K562 (cell line): Measurements from ENCODE around the gene CRK. TPM values are rescaled to one million over a fixed set of nuclear protein-coding genes. Genes with fewer than 3 reads are reported as not detected.

Experiments used
- BCLAF1 ChIP-seq, 2 experiments: fragments of 450-650 bp in 1 of 2; IDR thresholded peaks; 2 replicates each; pipeline ENCODE4 v1.6.1; 2011 to 2017; ENCODE audit warnings: low read depth in 2 of 2, antibody characterized with exemption in 1 of 2, borderline replicate concordance in 1 of 2, low read length in 1 of 2, mild to moderate bottlenecking in 1 of 2, mixed read lengths in 1 of 2; ENCODE audit not compliant: control insufficient read depth in 1 of 2
- ETS2 ChIP-seq: IDR thresholded peaks from 2 replicates; pipeline ENCODE4 v1.6.1; 2016; ENCODE audit warnings: borderline replicate concordance, missing genetic modification characterization, mild to moderate bottlenecking, moderate library complexity, missing compliant biosample characterization; ENCODE audit not compliant: poor library complexity, severe bottlenecking
- ID3 ChIP-seq, 2 experiments: fragments of 250-450 bp in 1 of 2; fragments of 450-650 bp in 1 of 2; sonication (Bioruptor Pico) in 1 of 2; IDR thresholded peaks; 2 replicates each; pipeline versions ENCODE4 v1.6.1 to v1.8.0; 2016 to 2021; ENCODE audit warnings: mild to moderate bottlenecking in 2 of 2, moderate library complexity in 2 of 2, missing compliant biosample characterization in 1 of 2, missing genetic modification characterization in 1 of 2
- MAFG ChIP-seq: fragments of 450-650 bp; conservative IDR thresholded peaks from 2 replicates; pipeline ENCODE4 v1.6.1; 2016; ENCODE audit warnings: missing genetic modification characterization, missing compliant biosample characterization
- NR3C1 ChIP-seq: sonication (generic); formaldehyde crosslinking; IDR thresholded peaks from 2 replicates; pipeline ENCODE4 v1.8.1; 2022; ENCODE audit warnings: missing genetic modification reagents
- PRPF4 ChIP-seq: fragments of 200-400 bp; formaldehyde crosslinking; IDR thresholded peaks from one replicate; pipeline ENCODE4 v1.6.1; 2017; ENCODE audit warnings: low read length, low read depth, mild to moderate bottlenecking; ENCODE audit not compliant: insufficient read depth, poor library complexity, severe bottlenecking
- SMARCA4 ChIP-seq: fragments of 450-650 bp; IDR thresholded peaks from 2 replicates; pipeline ENCODE4 v1.6.1; 2016
- WHSC1 ChIP-seq: IDR thresholded peaks from one replicate; pipeline ENCODE4 v1.6.1; 2012; ENCODE audit warnings: low read length, control low read depth, inconsistent platforms
- ZC3H4 ChIP-seq: sonication (generic); formaldehyde crosslinking; IDR thresholded peaks from 2 replicates; pipeline ENCODE4 v1.9.0; 2021; ENCODE audit warnings: missing genetic modification reagents, borderline replicate concordance
- ZNF140 ChIP-seq: fragments of 250-450 bp; sonication (Bioruptor Pico); IDR thresholded peaks from 2 replicates; pipeline ENCODE4 v1.8.0; 2021; ENCODE audit warnings: moderate library complexity, mild to moderate bottlenecking, inconsistent platforms
- ZNF212 ChIP-seq: fragments of 450-650 bp; formaldehyde crosslinking; IDR thresholded peaks from 2 replicates; pipeline ENCODE4 v1.4.0; 2020; ENCODE audit warnings: mild to moderate bottlenecking
- ZNF274 ChIP-seq: IDR thresholded peaks from 2 replicates; pipeline ENCODE4 v1.6.1; 2011; ENCODE audit warnings: low read depth, mild to moderate bottlenecking, low read length, moderate library complexity, borderline replicate concordance
- ZNF57 ChIP-seq: fragments of 450-650 bp; formaldehyde crosslinking; IDR thresholded peaks from 2 replicates; pipeline ENCODE4 v1.4.0; 2020; ENCODE audit warnings: mild to moderate bottlenecking, moderate library complexity
- ZNF695 ChIP-seq: fragments of 450-650 bp; formaldehyde crosslinking; IDR thresholded peaks from 2 replicates; pipeline ENCODE4 v1.4.0; 2020; ENCODE audit warnings: mild to moderate bottlenecking, moderate library complexity
- ZNF696 ChIP-seq: fragments of 250-450 bp; sonication (Bioruptor Pico); conservative IDR thresholded peaks from 2 replicates; pipeline ENCODE4 v1.4.0; 2020; ENCODE audit warnings: mild to moderate bottlenecking, moderate library complexity
- polyA plus RNA-seq, 8 experiments: library from polyadenylated mRNA; depleted of rRNA in 4 of 8; stranded (reverse) in 5 of 8; unstranded in 3 of 8; fragments of >200 nt; fragmentation: Nextera tagmentation in 2 of 8; fragmentation: Illumina TruSeq in 1 of 8; extraction: Ambion mirVana in 2 of 8; extraction: Trizol in 1 of 8; gene quantifications; 2 replicates each; pipeline versions ENCODE4 v1.2.1 to v1.2.3, GENCODE V29; 2011 to 2014; ENCODE audit warnings: inconsistent platforms in 1 of 8, missing spikeins in 1 of 8
- total RNA-seq, 7 experiments: library from RNA; depleted of rRNA in 6 of 7; stranded (reverse); fragments of >200 nt in 6 of 7; fragmentation: Illumina TruSeq in 2 of 7; extraction: Trizol in 2 of 7; gene quantifications; 2 replicates each; pipeline versions ENCODE4 v1.2.1 to v1.2.3, GENCODE V29; 2011 to 2021; ENCODE audit warnings: low replicate concordance in 1 of 7
- TF ChIP-seq, protein P1 (sequence below): fragments of 450-650 bp; IDR thresholded peaks from 2 replicates; pipeline ENCODE4 v1.6.1; 2018; ENCODE audit warnings: mild to moderate bottlenecking, low read depth; ENCODE audit not compliant: partially characterized antibody
- TF ChIP-seq, protein P2 (sequence below): fragments of 250-450 bp; sonication (Bioruptor Pico); IDR thresholded peaks from 2 replicates; pipeline ENCODE4 v1.4.0; 2020; ENCODE audit warnings: mild to moderate bottlenecking, moderate library complexity

CRK gene
- total and polyA plus RNA-seq, 9 of the 15 experiments (the other 6 are each of a cell fraction or from before 2014, with no cell fraction given), result 13.1 to 40.2 (median 26.1) TPM

- TF ChIP-seq, protein P1, sequence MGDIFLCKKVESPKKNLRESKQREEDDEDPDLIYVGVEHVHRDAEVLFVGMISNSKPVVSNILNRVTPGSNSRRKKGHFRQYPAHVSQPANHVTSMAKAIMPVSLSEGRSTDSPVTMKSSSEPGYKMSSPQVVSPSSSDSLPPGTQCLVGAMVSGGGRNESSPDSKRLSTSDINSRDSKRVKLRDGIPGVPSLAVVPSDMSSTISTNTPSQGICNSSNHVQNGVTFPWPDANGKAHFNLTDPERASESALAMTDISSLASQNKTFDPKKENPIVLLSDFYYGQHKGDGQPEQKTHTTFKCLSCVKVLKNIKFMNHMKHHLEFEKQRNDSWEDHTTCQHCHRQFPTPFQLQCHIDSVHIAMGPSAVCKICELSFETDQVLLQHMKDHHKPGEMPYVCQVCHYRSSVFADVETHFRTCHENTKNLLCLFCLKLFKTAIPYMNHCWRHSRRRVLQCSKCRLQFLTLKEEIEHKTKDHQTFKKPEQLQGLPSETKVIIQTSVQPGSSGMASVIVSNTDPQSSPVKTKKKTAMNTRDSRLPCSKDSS, result no peak
- TF ChIP-seq ZNF274 (no peak), BCLAF1 (IDR thresholded peaks at IDR 0.05; ENCODE audit: borderline replicate concordance in 1 of 2, control insufficient read depth in 1 of 2, low read depth in 2 of 2, low read length in 1 of 2) (no peak), ZNF140 (CRISPR knock-in tag) (no peak), ZNF696 (no peak), ZNF212 (CRISPR knock-in tag) (no peak), NR3C1 (no peak), ZNF57 (CRISPR knock-in tag) (no peak), SMARCA4 (no peak), ID3 (CRISPR knock-in tag; IDR thresholded peaks at IDR 0.05) (no peak), ID3 (tag; IDR thresholded peaks at IDR 0.05) (no peak), ETS2 (tag) (no peak), ZNF695 (CRISPR knock-in tag) (no peak), PRPF4 (no peak), WHSC1 (no peak), ZC3H4 (CRISPR knock-in tag) (peak; percentile 46; the same call in 1 of the 2 replicates), MAFG (tag) (no peak)
- TF ChIP-seq, protein P2, sequence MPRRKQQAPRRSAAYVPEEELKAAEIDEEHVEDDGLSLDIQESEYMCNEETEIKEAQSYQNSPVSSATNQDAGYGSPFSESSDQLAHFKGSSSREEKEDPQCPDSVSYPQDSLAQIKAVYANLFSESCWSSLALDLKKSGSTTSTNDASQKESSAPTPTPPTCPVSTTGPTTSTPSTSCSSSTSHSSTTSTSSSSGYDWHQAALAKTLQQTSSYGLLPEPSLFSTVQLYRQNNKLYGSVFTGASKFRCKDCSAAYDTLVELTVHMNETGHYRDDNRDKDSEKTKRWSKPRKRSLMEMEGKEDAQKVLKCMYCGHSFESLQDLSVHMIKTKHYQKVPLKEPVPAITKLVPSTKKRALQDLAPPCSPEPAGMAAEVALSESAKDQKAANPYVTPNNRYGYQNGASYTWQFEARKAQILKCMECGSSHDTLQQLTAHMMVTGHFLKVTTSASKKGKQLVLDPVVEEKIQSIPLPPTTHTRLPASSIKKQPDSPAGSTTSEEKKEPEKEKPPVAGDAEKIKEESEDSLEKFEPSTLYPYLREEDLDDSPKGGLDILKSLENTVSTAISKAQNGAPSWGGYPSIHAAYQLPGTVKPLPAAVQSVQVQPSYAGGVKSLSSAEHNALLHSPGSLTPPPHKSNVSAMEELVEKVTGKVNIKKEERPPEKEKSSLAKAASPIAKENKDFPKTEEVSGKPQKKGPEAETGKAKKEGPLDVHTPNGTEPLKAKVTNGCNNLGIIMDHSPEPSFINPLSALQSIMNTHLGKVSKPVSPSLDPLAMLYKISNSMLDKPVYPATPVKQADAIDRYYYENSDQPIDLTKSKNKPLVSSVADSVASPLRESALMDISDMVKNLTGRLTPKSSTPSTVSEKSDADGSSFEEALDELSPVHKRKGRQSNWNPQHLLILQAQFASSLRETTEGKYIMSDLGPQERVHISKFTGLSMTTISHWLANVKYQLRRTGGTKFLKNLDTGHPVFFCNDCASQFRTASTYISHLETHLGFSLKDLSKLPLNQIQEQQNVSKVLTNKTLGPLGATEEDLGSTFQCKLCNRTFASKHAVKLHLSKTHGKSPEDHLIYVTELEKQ (CRISPR knock-in tag), result no peak
Observed at GRCh38 chr17:1487939-1488825, 32.1 kb upstream of the CRK start (continued).
